OCI-LY3 (cell line): Measurements from ENCODE around the gene MYCBP2.

Experiments
- H2AFZ ChIP-seq: fragments of 200-600, 300-600 bp; shearing (Covaris generic); 2 replicates; pipeline ENCODE4 v1.6.0; 2014; ENCODE audit warnings: antibody characterized with exemption, low read depth, low read length
- H3K27ac ChIP-seq: fragments of 200-600, 300-600 bp; sonication (generic); 2 replicates; pipeline ENCODE4 v1.5.1; 2014; ENCODE audit warnings: mild to moderate bottlenecking, low read length, moderate library complexity, mixed read lengths
- H3K27me3 ChIP-seq: fragments of 200-600, 300-600 bp; sonication (generic); 2 replicates; pipeline ENCODE4 v1.6.1; 2014; ENCODE audit warnings: low read depth, low read length, mixed read lengths
- H3K36me3 ChIP-seq: fragments of 200-600, 300-600 bp; sonication (generic); replicated peaks from 2 replicates; pipeline ENCODE3; 2014; ENCODE audit warnings: low read depth, low read length, mixed read lengths
- H3K4me1 ChIP-seq: fragments of 300-600, 200-600 bp; sonication (generic); 2 replicates; pipeline ENCODE4 v1.6.1; 2014; ENCODE audit warnings: low read length, mixed read lengths
- H3K4me2 ChIP-seq: fragments of 200-600, 300-600 bp; sonication (generic); 2 replicates; pipeline ENCODE4 v1.6.1; 2014; ENCODE audit warnings: low read length, mixed read lengths
- H3K4me3 ChIP-seq: fragments of 300-600, 200-600 bp; sonication (generic); 2 replicates; pipeline ENCODE4 v1.5.1; 2014; ENCODE audit warnings: antibody characterized with exemption, mild to moderate bottlenecking, low read length, moderate library complexity
- H3K79me2 ChIP-seq: fragments of 300-600, 200-600 bp; shearing (Covaris generic); 2 replicates; pipeline ENCODE4 v1.6.1; 2014; ENCODE audit warnings: mild to moderate bottlenecking, low read length, mixed read lengths
- H3K9ac ChIP-seq: fragments of 300-600, 200-600 bp; shearing (Covaris generic); 2 replicates; pipeline ENCODE4 v1.6.0; 2014; ENCODE audit warnings: mild to moderate bottlenecking, low read length, moderate library complexity
- H3K9me3 ChIP-seq: fragments of 200-600, 300-600 bp; shearing (Covaris generic); 2 replicates; pipeline ENCODE4 v1.6.1; 2014; ENCODE audit warnings: low read length, mixed read lengths; ENCODE audit not compliant: insufficient read depth
- H4K20me1 ChIP-seq: fragments of 200-600, 300-600 bp; sonication (generic); 2 replicates; pipeline ENCODE4 v1.6.1; 2016; ENCODE audit warnings: low read length, mixed read lengths; ENCODE audit not compliant: insufficient read depth
- CTCF ChIP-seq: fragments of 200-600, 300-600 bp; sonication (generic); IDR thresholded peaks from 2 replicates; pipeline ENCODE4 v1.5.1; 2014; ENCODE audit warnings: antibody characterized with exemption, low read length, low read depth
- EZH2phosphoT487 ChIP-seq: fragments of 200-600 bp; shearing (Covaris generic); IDR thresholded peaks from 2 replicates; pipeline ENCODE4 v1.6.1; 2018; ENCODE audit warnings: antibody characterized with exemption, mixed run types, low read depth

MYCBP2 gene

GRCh38 chr13:77114271-77114670 lies 212.6 kb downstream of the MYCBP2 start:
- Histone ChIP-seq H3K27me3 (no peaks in the 10 kb centered on the region), H3K79me2 (no peaks in the 10 kb centered on the region), H3K27ac (no peak overlapping the region), H3K4me2 (no peak overlapping the region), H3K36me3 (peaks cover 36% of the 10 kb centered on the region), H2AFZ (no peak overlapping the region), H4K20me1 (no peaks in the 10 kb centered on the region), H3K9me3 (no peaks in the 10 kb centered on the region), H3K9ac (no peak overlapping the region), H3K4me3 (no peak overlapping the region), H3K4me1 (no peaks in the 10 kb centered on the region)
- TF ChIP-seq CTCF (no peak), EZH2phosphoT487 (no peak)

- no peaks in the 10 kb centered on the region for H3K27me3 ChIP-seq
- no peak overlapping the region for H3K4me3 ChIP-seq
- no peaks in the 10 kb centered on the region for H3K79me2 ChIP-seq
- no peaks in the 10 kb centered on the region for H3K4me1 ChIP-seq
- H3K9me3 ChIP-seq: no peaks in the 10 kb centered on the region
- H3K27ac ChIP-seq: no peak overlapping the region
- no peak overlapping the region for H2AFZ ChIP-seq
- H4K20me1 ChIP-seq: no peaks in the 10 kb centered on the region
- no peak overlapping the region for H3K9ac ChIP-seq
- no peak overlapping the region for H3K4me2 ChIP-seq
- TF ChIP-seq EZH2phosphoT487 (no peak), CTCF (no peak)
- H3K36me3 ChIP-seq: peaks cover 36% of the 10 kb centered on the region
Measured at GRCh38 chr13:77113496-77113895, 213.4 kb downstream of the MYCBP2 start.

- Histone ChIP-seq H3K4me2 (no peak overlapping the region), H4K20me1 (no peaks in the 10 kb centered on the region), H2AFZ (no peak overlapping the region), H3K9ac (no peak overlapping the region), H3K36me3 (peaks cover 4% of the 10 kb centered on the region), H3K27me3 (no peaks in the 10 kb centered on the region), H3K4me3 (no peak overlapping the region), H3K27ac (no peak overlapping the region), H3K4me1 (no peaks in the 10 kb centered on the region), H3K9me3 (no peaks in the 10 kb centered on the region), H3K79me2 (no peaks in the 10 kb centered on the region)
- TF ChIP-seq CTCF: no peak
- no peak for TF ChIP-seq EZH2phosphoT487
Measured at GRCh38 chr13:77105051-77105450, 221.8 kb downstream of the MYCBP2 start.

GRCh38 chr13:77099415-77099814 lies 227.5 kb downstream of the MYCBP2 start:
- Histone ChIP-seq H3K4me2 (no peak overlapping the region), H4K20me1 (no peaks in the 10 kb centered on the region), H3K9me3 (no peaks in the 10 kb centered on the region), H3K27ac (no peak overlapping the region), H3K36me3 (peaks cover 32% of the 10 kb centered on the region), H3K27me3 (no peaks in the 10 kb centered on the region), H3K4me3 (no peak overlapping the region), H3K79me2 (no peaks in the 10 kb centered on the region), H3K4me1 (no peaks in the 10 kb centered on the region), H2AFZ (no peak overlapping the region), H3K9ac (no peak overlapping the region)
- TF ChIP-seq EZH2phosphoT487 (no peak), CTCF (no peak)
